Endothelial cell of umbilical vein (primary cell): ENCODE measurements around the gene SPIRE2.

ENCODE experiments used
- EZH2 ChIP-seq: IDR thresholded peaks from 2 replicates; pipeline ENCODE4 v1.6.1; 2012; ENCODE audit warnings: borderline replicate concordance, low read depth, mild to moderate bottlenecking, moderate library complexity, low read length, inconsistent platforms; ENCODE audit not compliant: severe bottlenecking
- MAX ChIP-seq: IDR thresholded peaks from 2 replicates; pipeline ENCODE4 v1.6.1; 2011; ENCODE audit not compliant: insufficient read depth, insufficient read length
- MYC ChIP-seq: IDR thresholded peaks from one replicate; pipeline ENCODE4 v1.6.1; 2011; ENCODE audit warnings: mild to moderate bottlenecking, low read depth, low read length
- POLR2A ChIP-seq: IDR thresholded peaks from 2 replicates; pipeline ENCODE4 v1.6.1; 2012; ENCODE audit warnings: low read depth, mild to moderate bottlenecking, control low read depth, low read length
- POLR2AphosphoS5 ChIP-seq: IDR thresholded peaks from 2 replicates; pipeline ENCODE4 v1.6.1; 2012; ENCODE audit warnings: low read depth, mild to moderate bottlenecking, control low read depth, low read length, moderate library complexity; ENCODE audit not compliant: insufficient read depth
- TF ChIP-seq, protein P1 (sequence below), 2 donors: IDR thresholded peaks; 1 replicate in 1 of 2; 2 replicates in 1 of 2; pipeline ENCODE4 v1.5.1; 2011; ENCODE audit warnings: low read length in 2 of 2, mild to moderate bottlenecking in 2 of 2, moderate library complexity in 2 of 2, control low read depth in 1 of 2, inconsistent platforms in 1 of 2, low read depth in 1 of 2; ENCODE audit not compliant: insufficient read depth in 1 of 2; ENCODE audit errors: extremely low read depth in 1 of 2

GRCh38 chr16:89785523-89786155 lies 42.6 kb upstream of the SPIRE2 start:
- TF ChIP-seq, protein P1, sequence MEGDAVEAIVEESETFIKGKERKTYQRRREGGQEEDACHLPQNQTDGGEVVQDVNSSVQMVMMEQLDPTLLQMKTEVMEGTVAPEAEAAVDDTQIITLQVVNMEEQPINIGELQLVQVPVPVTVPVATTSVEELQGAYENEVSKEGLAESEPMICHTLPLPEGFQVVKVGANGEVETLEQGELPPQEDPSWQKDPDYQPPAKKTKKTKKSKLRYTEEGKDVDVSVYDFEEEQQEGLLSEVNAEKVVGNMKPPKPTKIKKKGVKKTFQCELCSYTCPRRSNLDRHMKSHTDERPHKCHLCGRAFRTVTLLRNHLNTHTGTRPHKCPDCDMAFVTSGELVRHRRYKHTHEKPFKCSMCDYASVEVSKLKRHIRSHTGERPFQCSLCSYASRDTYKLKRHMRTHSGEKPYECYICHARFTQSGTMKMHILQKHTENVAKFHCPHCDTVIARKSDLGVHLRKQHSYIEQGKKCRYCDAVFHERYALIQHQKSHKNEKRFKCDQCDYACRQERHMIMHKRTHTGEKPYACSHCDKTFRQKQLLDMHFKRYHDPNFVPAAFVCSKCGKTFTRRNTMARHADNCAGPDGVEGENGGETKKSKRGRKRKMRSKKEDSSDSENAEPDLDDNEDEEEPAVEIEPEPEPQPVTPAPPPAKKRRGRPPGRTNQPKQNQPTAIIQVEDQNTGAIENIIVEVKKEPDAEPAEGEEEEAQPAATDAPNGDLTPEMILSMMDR (IDR thresholded peaks at IDR 0.05; ENCODE audit: extremely low read depth in 1 of 2, insufficient read depth in 1 of 2, low read depth in 1 of 2, low read length in 2 of 2) = no peak
- TF ChIP-seq EZH2 (no peak), POLR2AphosphoS5 (no peak), POLR2A (no peak), MYC (no peak), MAX (no peak)
